Prostate gland (tissue), 2 donors: Measurements from ENCODE around the gene DOCK10. TPM values are rescaled to one million over a fixed set of nuclear protein-coding genes. Genes with fewer than 3 reads are reported as not detected.

ENCODE experiments used
- DNase-seq: peaks from one replicate; pipeline ENCODE4 v3.0.0-alpha.2; 2019; ENCODE audit warnings: low spot score
- H3K27ac ChIP-seq, 2 donors: fragments of 200-600 bp; sonication (generic); 2 replicates each; pipeline ENCODE4 v1.5.1; 2017 to 2019
- H3K27me3 ChIP-seq: fragments of 200-600 bp; sonication (generic); replicated peaks from 2 replicates; pipeline ENCODE4 v1.5.1; 2019; ENCODE audit not compliant: insufficient read depth
- H3K36me3 ChIP-seq, 2 donors: fragments of 200-600 bp; sonication (generic); 1 replicate in 1 of 2; 2 replicates in 1 of 2; pipeline versions ENCODE4 v1.5.1 to v1.8.1; 2017 to 2019
- H3K4me1 ChIP-seq: fragments of 200-600 bp; sonication (generic); replicated peaks from 2 replicates; pipeline ENCODE4 v1.5.1; 2019
- H3K4me3 ChIP-seq, 2 donors: fragments of 200-600 bp; sonication (generic); 2 replicates each; pipeline ENCODE4 v1.5.1; 2017 to 2019
- H3K9me3 ChIP-seq: fragments of 200-600 bp; sonication (generic); 2 replicates; pipeline ENCODE4 v1.5.1; 2017
- CTCF ChIP-seq, 4 experiments: fragments of 200-600 bp in 2 of 4; fragments of 450-650 bp in 2 of 4; sonication (generic) in 2 of 4; IDR thresholded peaks; 1 replicate in 3 of 4; 2 replicates in 1 of 4; pipeline ENCODE4 v1.5.1; 2016 to 2019; ENCODE audit warnings: antibody characterized with exemption in 4 of 4, mild to moderate bottlenecking in 2 of 4, moderate library complexity in 2 of 4
- POLR2A ChIP-seq: fragments of 450-650 bp; IDR thresholded peaks from one replicate; pipeline ENCODE4 v1.6.1; 2016; ENCODE audit warnings: antibody characterized with exemption, mild to moderate bottlenecking
- POLR2AphosphoS5 ChIP-seq: sonication (generic); formaldehyde crosslinking; IDR thresholded peaks from one replicate; pipeline ENCODE4 v1.6.1; 2017; ENCODE audit warnings: antibody characterized with exemption
- WGBS: methylation state at CpG from one replicate; pipeline ENCODE4 v1.1.5; 2018; 5-methylcytosine and 5-hydroxymethylcytosine counted together
- intact Hi-C: fragments of 100-400 bp; cut with DNase I; formaldehyde crosslinking; loops from one replicate; pipeline ENCODE4 v1.14.2; 2022
- total RNA-seq, 2 donors: library from RNA; depleted of rRNA; stranded (reverse); fragments of >200 nt; gene quantifications; one replicate each; pipeline ENCODE4 v1.1.0, GENCODE V29; 2016

The DOCK10 gene
- total RNA-seq, 2 donors from 2014 or later, result 4.8 to 6.2 TPM

- H3K27me3 ChIP-seq, result no peaks in the 10 kb centered on the region
- intact Hi-C loops, result loop anchor here (10.0 kb wide), 2 partner anchors 229 to 411 kb away; no protein-coding TSS in a partner anchor
- TF ChIP-seq POLR2AphosphoS5, result no peak
- TF ChIP-seq POLR2A, result no peak
- no peak for TF ChIP-seq CTCF (IDR thresholded peaks at IDR 0.05)
- 38% methylated on average over 1 of the region's 1 CpG for WGBS
- no peak for DNase-seq
- H3K4me1 ChIP-seq, result no peaks in the 10 kb centered on the region
- no peak overlapping the region for H3K4me3 ChIP-seq
- no peaks in the 10 kb centered on the region for H3K9me3 ChIP-seq
- H3K27ac ChIP-seq, result no peak overlapping the region
- H3K36me3 ChIP-seq, result no peaks in the 10 kb centered on the region
Observed at GRCh38 chr2:224775647-224776046, 266.6 kb downstream of the DOCK10 start.

- Histone ChIP-seq H3K4me3 (no peak overlapping the region), H3K9me3 (no peaks in the 10 kb centered on the region), H3K27me3 (no peaks in the 10 kb centered on the region), H3K27ac (no peak overlapping the region), H3K36me3 (no peaks in the 10 kb centered on the region), H3K4me1 (no peaks in the 10 kb centered on the region)
- intact Hi-C loops, result loop anchor here (10.0 kb wide), 2 partner anchors 230 to 410 kb away; no protein-coding TSS in a partner anchor
- WGBS, result 68% methylated on average over 15 of the region's 15 CpGs
- TF ChIP-seq POLR2A, result no peak
- no peak for TF ChIP-seq POLR2AphosphoS5
- no peak for DNase-seq
Observed at GRCh38 chr2:224774735-224775134, 267.5 kb downstream of the DOCK10 start.

- TF ChIP-seq POLR2A (no peak), CTCF (IDR thresholded peaks at IDR 0.05) (no peak), POLR2AphosphoS5 (no peak)
- Histone ChIP-seq H3K27ac (no peak overlapping the region), H3K27me3 (no peaks in the 10 kb centered on the region), H3K9me3 (no peaks in the 10 kb centered on the region), H3K4me3 (no peak overlapping the region), H3K36me3 (no peaks in the 10 kb centered on the region), H3K4me1 (no peaks in the 10 kb centered on the region)
- DNase-seq, result no peak
- intact Hi-C loops, result loop anchor here (10.0 kb wide), 2 partner anchors 232 to 408 kb away; no protein-coding TSS in a partner anchor
- WGBS, result 63% methylated on average over 1 of the region's 1 CpG
Observed at GRCh38 chr2:224772494-224772893, 269.8 kb downstream of the DOCK10 start.

- no peaks in the 10 kb centered on the region for H3K4me1 ChIP-seq
- H3K27me3 ChIP-seq, result no peaks in the 10 kb centered on the region
- no peak overlapping the region for H3K27ac ChIP-seq
- TF ChIP-seq POLR2AphosphoS5 (no peak), POLR2A (no peak), CTCF (IDR thresholded peaks at IDR 0.05) (no peak)
- H3K4me3 ChIP-seq, result no peak overlapping the region
- no peaks in the 10 kb centered on the region for H3K9me3 ChIP-seq
- intact Hi-C loops, result no loop called here
- 95% methylated on average over 6 of the region's 6 CpGs for WGBS
- DNase-seq, result no peak
- H3K36me3 ChIP-seq, result no peaks in the 10 kb centered on the region
Observed at GRCh38 chr2:224769489-224769888, 272.8 kb downstream of the DOCK10 start.

DNA sequence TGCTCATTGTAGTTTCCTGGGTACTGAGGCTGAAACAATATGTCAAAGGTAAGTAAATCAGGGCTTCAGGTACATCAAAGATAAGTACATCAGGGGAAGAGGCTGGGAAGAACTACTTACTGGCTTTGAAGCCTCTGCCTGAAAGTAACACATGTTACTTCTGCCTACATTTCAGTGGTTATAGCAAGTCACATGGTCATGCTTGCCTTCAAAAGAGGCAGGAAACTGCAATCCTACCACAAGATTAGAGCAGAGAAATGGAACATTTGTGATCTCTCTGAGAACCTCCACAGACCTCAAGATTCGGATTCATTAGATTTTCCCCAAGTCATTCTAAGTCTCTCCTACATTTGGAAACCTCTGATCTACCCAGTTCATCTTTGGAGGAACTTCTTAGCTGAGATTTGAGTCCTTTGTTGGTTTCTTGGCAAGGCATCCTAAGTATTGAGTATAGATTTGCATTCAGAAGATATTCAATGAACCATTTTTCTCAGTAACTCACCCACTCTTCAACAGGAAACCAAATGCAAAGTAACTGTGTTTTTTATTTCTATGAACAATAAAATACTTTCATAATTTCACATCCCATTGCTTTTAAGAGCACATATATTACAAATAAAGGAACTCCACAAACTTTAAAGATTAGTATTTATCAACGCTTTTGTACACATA, 277.6 kb downstream of the DOCK10 start:
- Histone ChIP-seq H3K4me3 (no peak overlapping the region), H3K9me3 (no peaks in the 10 kb centered on the region), H3K27me3 (no peaks in the 10 kb centered on the region), H3K36me3 (no peaks in the 10 kb centered on the region), H3K4me1 (no peaks in the 10 kb centered on the region), H3K27ac (no peak overlapping the region)
- intact Hi-C loops, result no loop called here
- 94% methylated on average over 2 of the region's 2 CpGs for WGBS
- no peak for TF ChIP-seq POLR2A
- no peak for TF ChIP-seq POLR2AphosphoS5
- no peak for TF ChIP-seq CTCF (IDR thresholded peaks at IDR 0.05)
- no peak for DNase-seq
